Mucosa of descending colon (tissue), 3 donors: ENCODE measurements around the gene ARL15. TPM values are rescaled to one million over a fixed set of nuclear protein-coding genes. Genes with fewer than 3 reads are reported as not detected.
A peak's percentile ranks its signal among the peaks of the same experiment; 100 is the strongest.

Experiments used
- ATAC-seq: fragments of 200-7000 bp; cut with Tn5 transposase; one replicate; pipeline ENCODE4 v1.9.1; 2020; ENCODE audit warnings: mild to moderate bottlenecking, moderate library complexity
- DNase-seq, 3 donors: peaks; one replicate each; pipeline ENCODE4 v3.0.0-alpha.2; 2020
- H3K36me3 ChIP-seq: fragments of 200-600 bp; one replicate; pipeline ENCODE4 v1.8.0; 2021; ENCODE audit warnings: low read depth, mild to moderate bottlenecking
- H3K4me1 ChIP-seq: fragments of 200-600 bp; one replicate; pipeline ENCODE4 v1.8.0; 2021; ENCODE audit warnings: low read depth, mild to moderate bottlenecking
- H3K4me3 ChIP-seq: fragments of 200-600 bp; one replicate; pipeline ENCODE4 v1.8.0; 2021; ENCODE audit warnings: mild to moderate bottlenecking
- H3K9me3 ChIP-seq: fragments of 200-600 bp; one replicate; pipeline ENCODE4 v1.8.0; 2021; ENCODE audit warnings: mild to moderate bottlenecking
- intact Hi-C, 2 donors: fragments of 100-400 bp; cut with DNase I in 1 of 2; cut with micrococcal nuclease in 1 of 2; formaldehyde crosslinking; loops; one replicate each; pipeline versions ENCODE4 v1.11.0 to v1.11.1; 2022; cut with DNase I, micrococcal nuclease
- total RNA-seq, 3 donors: library from RNA; stranded (reverse); fragmentation: NEBNext Ultra II Directional in 2 of 3; extraction: Animal tissue kit (Norgen Biotek cat#: 25700) in 2 of 3; gene quantifications; one replicate each; pipeline versions ENCODE4 v1.2.1 to v1.2.4, GENCODE V29; 2021 to 2023
- TF ChIP-seq, protein P1 (sequence below): fragments of 200-600 bp; IDR thresholded peaks from one replicate; pipeline ENCODE4 v1.8.0; 2022; ENCODE audit warnings: antibody characterized with exemption, mild to moderate bottlenecking
- donor health status: DM: no; HTN: no; CAD: no; lungs with moderate emphysema.
- donor health status: DM: no; HTN: no; CAD: no.
- donor health status: DM: no; HTN: yes; CAD: no.

Gene ARL15
- total RNA-seq, 3 donors from 2014 or later = 21.2 to 34.8 (median 30.1) TPM

DNA sequence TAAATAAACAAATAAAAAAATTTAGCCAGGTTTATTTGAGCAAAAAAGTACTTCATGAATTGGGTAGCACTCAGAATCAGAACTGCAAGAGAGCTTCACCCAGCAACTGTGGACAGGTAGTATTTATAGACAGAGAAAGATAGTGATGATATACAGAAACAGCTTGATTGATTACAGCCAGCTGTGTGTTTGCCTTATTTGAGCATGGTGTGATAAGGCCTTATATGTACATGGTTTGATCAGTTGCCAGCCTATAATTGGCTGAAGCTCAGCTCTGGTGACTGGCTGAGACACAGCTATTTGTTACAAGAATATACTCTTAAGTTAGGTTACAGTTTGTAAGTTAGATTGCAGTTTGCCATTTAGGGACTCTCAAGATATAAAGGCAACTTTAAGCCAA is 34.3 kb upstream of the ARL15 start:
- H3K4me3 ChIP-seq = no peak overlapping the region
- TF ChIP-seq, protein P1, sequence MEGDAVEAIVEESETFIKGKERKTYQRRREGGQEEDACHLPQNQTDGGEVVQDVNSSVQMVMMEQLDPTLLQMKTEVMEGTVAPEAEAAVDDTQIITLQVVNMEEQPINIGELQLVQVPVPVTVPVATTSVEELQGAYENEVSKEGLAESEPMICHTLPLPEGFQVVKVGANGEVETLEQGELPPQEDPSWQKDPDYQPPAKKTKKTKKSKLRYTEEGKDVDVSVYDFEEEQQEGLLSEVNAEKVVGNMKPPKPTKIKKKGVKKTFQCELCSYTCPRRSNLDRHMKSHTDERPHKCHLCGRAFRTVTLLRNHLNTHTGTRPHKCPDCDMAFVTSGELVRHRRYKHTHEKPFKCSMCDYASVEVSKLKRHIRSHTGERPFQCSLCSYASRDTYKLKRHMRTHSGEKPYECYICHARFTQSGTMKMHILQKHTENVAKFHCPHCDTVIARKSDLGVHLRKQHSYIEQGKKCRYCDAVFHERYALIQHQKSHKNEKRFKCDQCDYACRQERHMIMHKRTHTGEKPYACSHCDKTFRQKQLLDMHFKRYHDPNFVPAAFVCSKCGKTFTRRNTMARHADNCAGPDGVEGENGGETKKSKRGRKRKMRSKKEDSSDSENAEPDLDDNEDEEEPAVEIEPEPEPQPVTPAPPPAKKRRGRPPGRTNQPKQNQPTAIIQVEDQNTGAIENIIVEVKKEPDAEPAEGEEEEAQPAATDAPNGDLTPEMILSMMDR = no peak
- no peak for DNase-seq
- no peak for ATAC-seq
- H3K36me3 ChIP-seq = no peaks in the 10 kb centered on the region
- H3K9me3 ChIP-seq = peaks cover 7% of the 10 kb centered on the region
- H3K4me1 ChIP-seq = no peaks in the 10 kb centered on the region
- intact Hi-C loops = no loop called here

DNA sequence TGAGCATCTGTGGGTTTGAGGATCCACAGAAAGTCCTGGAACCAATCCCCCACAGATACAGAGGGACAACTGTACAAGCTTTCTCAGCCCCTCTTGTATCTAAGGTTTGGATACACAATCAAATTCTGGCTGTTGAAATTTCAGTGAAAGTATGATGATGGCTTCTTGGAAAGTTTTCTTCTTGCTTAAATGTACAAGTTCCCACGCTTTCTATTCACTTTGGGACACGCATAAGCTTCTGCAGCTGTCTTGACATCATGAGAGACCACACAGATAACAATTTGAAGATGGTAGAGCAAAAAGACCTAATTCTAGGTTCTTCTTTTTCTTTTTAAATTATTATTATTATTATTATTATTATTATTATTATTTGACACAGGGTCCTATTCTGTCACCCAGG is 31.6 kb upstream of the ARL15 start:
- intact Hi-C loops = no loop called here
- TF ChIP-seq, protein P1 = no peak

DNA sequence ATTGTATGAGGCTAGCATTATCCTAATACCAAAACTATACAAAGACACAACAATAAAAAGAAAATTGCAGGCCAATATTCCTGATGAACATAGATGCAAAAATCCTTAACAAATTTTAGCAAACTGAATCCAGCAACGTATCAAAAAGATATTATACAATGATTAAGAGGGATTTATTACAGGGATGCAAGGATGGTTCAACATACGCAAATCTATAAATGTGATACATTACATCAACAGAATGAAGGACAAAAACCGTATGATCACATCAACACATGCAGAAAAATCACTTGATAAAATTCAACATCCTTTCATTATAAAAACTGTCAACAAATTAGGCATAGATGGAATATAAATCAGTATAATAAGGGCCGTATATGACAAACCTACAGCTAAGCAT is 27.1 kb upstream of the ARL15 start:
- Histone ChIP-seq H3K9me3 (peaks cover 3% of the 10 kb centered on the region), H3K4me1 (no peaks in the 10 kb centered on the region), H3K36me3 (no peaks in the 10 kb centered on the region), H3K4me3 (no peak overlapping the region)
- TF ChIP-seq, protein P1 = no peak
- no peak for ATAC-seq
- DNase-seq = no peak
- intact Hi-C loops = no loop called here

More for the DNA sequence above, 31.6 kb upstream of the ARL15 start:
- Histone ChIP-seq H3K9me3 (peaks cover under 1% of the 10 kb centered on the region), H3K4me1 (no peaks in the 10 kb centered on the region), H3K36me3 (no peaks in the 10 kb centered on the region), H3K4me3 (no peak overlapping the region)
- no peak for ATAC-seq
- DNase-seq = no peak

DNA sequence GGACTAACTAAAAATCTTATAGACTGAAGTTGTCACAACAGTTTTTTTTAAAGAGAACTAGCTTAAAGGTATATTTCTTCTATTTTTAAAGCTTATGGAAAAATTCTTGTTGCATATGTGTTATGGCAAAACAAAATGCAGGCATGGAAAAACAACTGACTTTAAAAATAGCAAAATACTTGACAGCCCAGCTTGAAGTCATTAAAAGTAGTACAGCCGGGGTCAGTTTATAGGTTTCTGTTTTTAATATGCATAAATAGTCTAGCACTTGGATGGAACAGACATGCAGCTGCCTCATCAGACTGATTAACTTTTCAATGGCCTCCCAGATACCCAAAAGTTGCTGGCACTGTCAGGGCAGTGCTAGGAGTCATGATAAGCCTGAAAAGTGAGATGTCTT is 22.3 kb upstream of the ARL15 start:
- Histone ChIP-seq H3K36me3 (no peaks in the 10 kb centered on the region), H3K9me3 (peaks cover 3% of the 10 kb centered on the region), H3K4me1 (no peaks in the 10 kb centered on the region), H3K4me3 (no peak overlapping the region)
- ATAC-seq = no peak
- TF ChIP-seq, protein P1 = no peak
- DNase-seq = no peak
- intact Hi-C loops = no loop called here

DNA sequence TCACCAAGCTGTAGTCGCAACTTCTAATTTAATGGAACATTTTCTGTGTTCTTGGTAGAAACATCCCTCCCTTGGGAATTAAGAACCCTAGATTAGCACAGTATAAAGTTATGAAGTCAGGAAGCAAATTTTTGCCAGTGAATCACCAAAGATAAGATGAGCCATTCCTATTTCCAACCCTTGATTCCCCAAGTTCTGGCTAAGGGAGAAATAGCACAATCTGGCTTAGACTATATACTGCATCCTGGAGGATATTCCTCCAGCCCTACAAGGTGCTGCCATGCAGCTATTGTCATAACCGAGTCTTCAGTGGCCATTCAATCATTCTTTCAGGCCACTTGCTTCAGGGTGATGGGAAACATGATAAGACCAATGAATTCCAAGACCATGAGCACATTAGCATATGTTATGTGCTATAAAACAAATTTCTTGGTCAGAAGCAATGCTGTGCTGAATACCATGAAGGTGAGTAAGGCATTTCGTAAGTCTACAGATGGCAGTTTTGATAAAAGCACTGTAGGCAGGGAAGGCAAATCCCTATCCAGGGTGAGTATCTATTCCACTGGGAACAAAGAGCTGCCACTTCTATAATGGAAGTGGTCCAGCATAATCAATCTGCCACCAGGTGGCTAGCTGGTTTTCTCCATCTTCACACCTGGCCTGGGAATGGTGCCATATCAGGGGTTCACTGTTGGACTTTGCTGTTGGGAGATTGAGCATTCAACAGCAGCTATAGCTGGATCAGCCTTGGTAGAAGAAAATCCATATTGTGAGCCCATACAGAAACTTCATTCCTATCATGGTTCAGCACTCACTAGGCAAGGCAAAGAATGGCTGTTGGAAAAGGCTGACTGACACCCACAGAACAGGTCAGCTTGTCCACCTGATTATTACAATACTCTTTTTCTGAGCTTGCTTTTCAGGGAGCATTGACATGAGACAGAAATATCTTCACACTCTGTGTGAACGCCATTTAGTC is 19.6 kb upstream of the ARL15 start:
- ATAC-seq (peak; percentile 28), DNase-seq (peak in 1 of 3 donors; percentile 27)
- Histone ChIP-seq H3K9me3 (no peaks in the 10 kb centered on the region), H3K4me3 (no peak overlapping the region), H3K36me3 (no peaks in the 10 kb centered on the region), H3K4me1 (no peaks in the 10 kb centered on the region)
- TF ChIP-seq, protein P1 = no peak
- intact Hi-C loops = no loop called here
